HEK293 (cell line): ENCODE results near the gene GALNT13.
A peak's percentile ranks its signal among the peaks of the same experiment; 100 is the strongest.

Experiments used
- CTCF ChIA-PET: fragments of 350-600 bp; formaldehyde crosslinking; extraction: SDS; loops from one replicate; lab custom pipeline; 2021; ENCODE audit warnings: antibody characterized with exemption; lab: Yijun Ruan, JAX
- POLR2A ChIA-PET: fragments of 300-600 bp; formaldehyde crosslinking; extraction: SDS; loops from one replicate; lab custom pipeline; 2020; ENCODE audit warnings: antibody characterized with exemption, inconsistent platforms; lab: Yijun Ruan, JAX
- H3K27ac ChIP-seq: fragments of 200-500 bp; sonication (Bioruptor generic); 2 replicates; pipeline ENCODE4 v1.5.1; 2014; ENCODE audit warnings: low read depth, low read length, control low read depth, inconsistent platforms; ENCODE audit errors: extremely low read depth
- H3K36me3 ChIP-seq, 2 experiments: fragments of 200-500 bp in 1 of 2; sonication (Bioruptor generic) in 1 of 2; 1 replicate in 1 of 2; 2 replicates in 1 of 2; pipeline ENCODE4 v1.5.1; 2014 to 2017; ENCODE audit warnings: inconsistent platforms in 2 of 2, low read length in 2 of 2; ENCODE audit not compliant: control insufficient read depth in 2 of 2, insufficient read depth in 1 of 2
- H3K4me1 ChIP-seq: fragments of 200-500 bp; sonication (Bioruptor generic); 2 replicates; pipeline ENCODE4 v1.5.1; 2014; ENCODE audit warnings: mild to moderate bottlenecking, low read length, inconsistent platforms; ENCODE audit not compliant: control insufficient read depth, insufficient read depth
- H3K4me3 ChIP-seq: 2 replicates; pipeline ENCODE4 v1.5.1; 2011; ENCODE audit warnings: low read depth, mild to moderate bottlenecking, control low read depth, low read length, moderate library complexity
- H3K9me3 ChIP-seq: fragments of 200-500 bp; sonication (Bioruptor generic); 2 replicates; pipeline ENCODE4 v1.5.1; 2014; ENCODE audit warnings: low read depth, low read length, inconsistent platforms; ENCODE audit not compliant: control insufficient read depth, insufficient read depth
- GLI4 ChIP-seq: fragments of 450-650 bp; formaldehyde crosslinking; IDR thresholded peaks from 2 replicates; pipeline ENCODE4 v1.5.1; 2016; ENCODE audit warnings: missing biosample characterization, missing genetic modification characterization
- PRDM1 ChIP-seq: fragments of 450-650 bp; formaldehyde crosslinking; IDR thresholded peaks from 2 replicates; pipeline ENCODE4; 2016; ENCODE audit warnings: missing biosample characterization, missing genetic modification characterization
- REPIN1 ChIP-seq: fragments of 450-650 bp; formaldehyde crosslinking; IDR thresholded peaks from 2 replicates; pipeline ENCODE4 v1.5.1; 2017; ENCODE audit warnings: missing biosample characterization, missing genetic modification characterization, low read depth
- WT1 ChIP-seq: fragments of 450-650 bp; formaldehyde crosslinking; IDR thresholded peaks from 2 replicates; pipeline ENCODE4 v1.5.1; 2016; ENCODE audit warnings: missing biosample characterization, missing genetic modification characterization
- ZNF155 ChIP-seq: fragments of 450-650 bp; formaldehyde crosslinking; IDR thresholded peaks from 2 replicates; pipeline ENCODE4 v1.5.1; 2016; ENCODE audit warnings: missing biosample characterization, missing genetic modification characterization
- ZNF426 ChIP-seq: fragments of 450-650 bp; formaldehyde crosslinking; IDR thresholded peaks from 2 replicates; pipeline ENCODE4 v1.5.1; 2017; ENCODE audit warnings: missing biosample characterization, missing genetic modification characterization, mild to moderate bottlenecking, inconsistent platforms, moderate library complexity
- ZNF558 ChIP-seq: fragments of 450-650 bp; formaldehyde crosslinking; IDR thresholded peaks from 2 replicates; pipeline ENCODE4 v1.5.1; 2016; ENCODE audit warnings: missing biosample characterization, missing genetic modification characterization
- ZNF560 ChIP-seq: fragments of 450-650 bp; formaldehyde crosslinking; IDR thresholded peaks from 2 replicates; pipeline ENCODE4 v1.5.1; 2017; ENCODE audit warnings: missing biosample characterization, missing genetic modification characterization, borderline replicate concordance
- ZNF561 ChIP-seq: fragments of 450-650 bp; IDR thresholded peaks from 2 replicates; pipeline ENCODE4 v1.5.1; 2018; ENCODE audit warnings: missing biosample characterization, missing genetic modification characterization, borderline replicate concordance
- ZNF623 ChIP-seq: fragments of 450-650 bp; formaldehyde crosslinking; IDR thresholded peaks from 2 replicates; pipeline ENCODE4 v1.5.1; 2016; ENCODE audit warnings: missing biosample characterization, missing genetic modification characterization
- ZNF660 ChIP-seq: fragments of 450-650 bp; IDR thresholded peaks from 2 replicates; pipeline ENCODE4 v1.5.1; 2018; ENCODE audit warnings: missing biosample characterization, mild to moderate bottlenecking, missing genetic modification characterization
- ZNF670 ChIP-seq: fragments of 450-650 bp; formaldehyde crosslinking; IDR thresholded peaks from 2 replicates; pipeline ENCODE4 v1.5.1; 2016; ENCODE audit warnings: missing biosample characterization, missing genetic modification characterization, low read depth
- ZNF768 ChIP-seq: fragments of 450-650 bp; formaldehyde crosslinking; IDR thresholded peaks from 2 replicates; pipeline ENCODE4 v1.5.1; 2018; ENCODE audit warnings: missing biosample characterization, mild to moderate bottlenecking, missing genetic modification characterization
- ZXDB ChIP-seq: fragments of 450-650 bp; formaldehyde crosslinking; IDR thresholded peaks from 2 replicates; pipeline ENCODE4 v1.5.1; 2016; ENCODE audit warnings: missing biosample characterization, missing genetic modification characterization
- TF ChIP-seq, protein P1 (sequence below): fragments of 450-650 bp; formaldehyde crosslinking; IDR thresholded peaks from 2 replicates; pipeline ENCODE4 v1.5.1; 2016; ENCODE audit warnings: missing biosample characterization, missing genetic modification characterization
- TF ChIP-seq, protein P2 (sequence below): fragments of 450-650 bp; formaldehyde crosslinking; IDR thresholded peaks from 2 replicates; pipeline ENCODE4 v1.5.1; 2016; ENCODE audit warnings: missing biosample characterization, missing genetic modification characterization
- TF ChIP-seq, protein P3 (sequence below): fragments of 450-650 bp; formaldehyde crosslinking; IDR thresholded peaks from 2 replicates; pipeline ENCODE4 v1.5.1; 2016; ENCODE audit warnings: missing biosample characterization, missing genetic modification characterization
- TF ChIP-seq, protein P4 (sequence below): fragments of 450-650 bp; formaldehyde crosslinking; conservative IDR thresholded peaks from 2 replicates; pipeline ENCODE4 v1.5.1; 2016; ENCODE audit warnings: low read depth, missing biosample characterization, missing genetic modification characterization
- TF ChIP-seq, protein P5 (sequence below): fragments of 450-650 bp; formaldehyde crosslinking; IDR thresholded peaks from 2 replicates; pipeline ENCODE4 v1.5.1; 2016; ENCODE audit warnings: missing biosample characterization, missing genetic modification characterization
- TF ChIP-seq, protein P6 (sequence below): fragments of 450-650 bp; formaldehyde crosslinking; conservative IDR thresholded peaks from 2 replicates; pipeline ENCODE4 v1.5.1; 2016; ENCODE audit warnings: low read depth, missing biosample characterization, missing genetic modification characterization

GALNT13 gene

DNA sequence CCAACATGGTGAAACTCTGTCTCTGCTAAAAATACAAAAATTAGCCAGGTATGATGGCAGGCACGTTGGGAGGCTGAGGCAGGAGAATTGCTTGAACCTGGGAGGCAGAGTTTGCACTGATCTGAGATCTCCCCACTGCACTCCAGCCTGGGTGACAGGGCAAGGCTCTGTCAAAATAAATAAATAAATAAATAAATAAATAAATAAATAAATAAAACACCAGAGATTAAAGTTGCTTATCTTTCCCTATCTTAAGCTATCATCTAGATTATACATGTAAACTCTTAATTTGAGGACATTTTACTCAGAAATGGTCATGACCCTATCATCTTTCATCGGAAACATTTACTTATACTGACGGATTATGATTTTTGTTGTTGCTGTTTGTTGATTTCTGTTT, 373.2 kb downstream of the GALNT13 start:
- POLR2A ChIA-PET: no interaction called here
- Histone ChIP-seq H3K4me3 (no peak overlapping the region), H3K36me3 (no peaks in the 10 kb centered on the region), H3K9me3 (no peaks in the 10 kb centered on the region), H3K27ac (no peak overlapping the region), H3K4me1 (no peaks in the 10 kb centered on the region)
- CTCF ChIA-PET: no interaction called here
- TF ChIP-seq ZNF560 (tag by site-specific recombination) (0 out of 2 replicates have a peak, but pooled peaks have one; percentile 12), REPIN1 (tag by site-specific recombination) (no peak), ZXDB (no peak), PRDM1 (no peak), ZNF670 (no peak), ZNF623 (tag by site-specific recombination) (peak; percentile 41; the same call in 1 of the 2 replicates), ZNF426 (tag by site-specific recombination) (peak; percentile 66), GLI4 (tag by site-specific recombination) (no peak), ZNF155 (tag by site-specific recombination) (no peak), WT1 (no peak), ZNF561 (tag by site-specific recombination) (no peak), ZNF660 (no peak), ZNF768 (tag by site-specific recombination) (no peak), ZNF558 (tag by site-specific recombination) (0 out of 2 replicates have a peak, but pooled peaks have one; percentile 28)
- TF ChIP-seq, protein P1, sequence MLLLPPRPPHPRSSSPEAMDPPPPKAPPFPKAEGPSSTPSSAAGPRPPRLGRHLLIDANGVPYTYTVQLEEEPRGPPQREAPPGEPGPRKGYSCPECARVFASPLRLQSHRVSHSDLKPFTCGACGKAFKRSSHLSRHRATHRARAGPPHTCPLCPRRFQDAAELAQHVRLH (tag by site-specific recombination): no peak
- TF ChIP-seq, protein P2, sequence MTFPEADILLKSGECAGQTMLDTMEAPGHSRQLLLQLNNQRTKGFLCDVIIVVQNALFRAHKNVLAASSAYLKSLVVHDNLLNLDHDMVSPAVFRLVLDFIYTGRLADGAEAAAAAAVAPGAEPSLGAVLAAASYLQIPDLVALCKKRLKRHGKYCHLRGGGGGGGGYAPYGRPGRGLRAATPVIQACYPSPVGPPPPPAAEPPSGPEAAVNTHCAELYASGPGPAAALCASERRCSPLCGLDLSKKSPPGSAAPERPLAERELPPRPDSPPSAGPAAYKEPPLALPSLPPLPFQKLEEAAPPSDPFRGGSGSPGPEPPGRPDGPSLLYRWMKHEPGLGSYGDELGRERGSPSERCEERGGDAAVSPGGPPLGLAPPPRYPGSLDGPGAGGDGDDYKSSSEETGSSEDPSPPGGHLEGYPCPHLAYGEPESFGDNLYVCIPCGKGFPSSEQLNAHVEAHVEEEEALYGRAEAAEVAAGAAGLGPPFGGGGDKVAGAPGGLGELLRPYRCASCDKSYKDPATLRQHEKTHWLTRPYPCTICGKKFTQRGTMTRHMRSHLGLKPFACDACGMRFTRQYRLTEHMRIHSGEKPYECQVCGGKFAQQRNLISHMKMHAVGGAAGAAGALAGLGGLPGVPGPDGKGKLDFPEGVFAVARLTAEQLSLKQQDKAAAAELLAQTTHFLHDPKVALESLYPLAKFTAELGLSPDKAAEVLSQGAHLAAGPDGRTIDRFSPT (tag by site-specific recombination): no peak
- TF ChIP-seq, protein P3, sequence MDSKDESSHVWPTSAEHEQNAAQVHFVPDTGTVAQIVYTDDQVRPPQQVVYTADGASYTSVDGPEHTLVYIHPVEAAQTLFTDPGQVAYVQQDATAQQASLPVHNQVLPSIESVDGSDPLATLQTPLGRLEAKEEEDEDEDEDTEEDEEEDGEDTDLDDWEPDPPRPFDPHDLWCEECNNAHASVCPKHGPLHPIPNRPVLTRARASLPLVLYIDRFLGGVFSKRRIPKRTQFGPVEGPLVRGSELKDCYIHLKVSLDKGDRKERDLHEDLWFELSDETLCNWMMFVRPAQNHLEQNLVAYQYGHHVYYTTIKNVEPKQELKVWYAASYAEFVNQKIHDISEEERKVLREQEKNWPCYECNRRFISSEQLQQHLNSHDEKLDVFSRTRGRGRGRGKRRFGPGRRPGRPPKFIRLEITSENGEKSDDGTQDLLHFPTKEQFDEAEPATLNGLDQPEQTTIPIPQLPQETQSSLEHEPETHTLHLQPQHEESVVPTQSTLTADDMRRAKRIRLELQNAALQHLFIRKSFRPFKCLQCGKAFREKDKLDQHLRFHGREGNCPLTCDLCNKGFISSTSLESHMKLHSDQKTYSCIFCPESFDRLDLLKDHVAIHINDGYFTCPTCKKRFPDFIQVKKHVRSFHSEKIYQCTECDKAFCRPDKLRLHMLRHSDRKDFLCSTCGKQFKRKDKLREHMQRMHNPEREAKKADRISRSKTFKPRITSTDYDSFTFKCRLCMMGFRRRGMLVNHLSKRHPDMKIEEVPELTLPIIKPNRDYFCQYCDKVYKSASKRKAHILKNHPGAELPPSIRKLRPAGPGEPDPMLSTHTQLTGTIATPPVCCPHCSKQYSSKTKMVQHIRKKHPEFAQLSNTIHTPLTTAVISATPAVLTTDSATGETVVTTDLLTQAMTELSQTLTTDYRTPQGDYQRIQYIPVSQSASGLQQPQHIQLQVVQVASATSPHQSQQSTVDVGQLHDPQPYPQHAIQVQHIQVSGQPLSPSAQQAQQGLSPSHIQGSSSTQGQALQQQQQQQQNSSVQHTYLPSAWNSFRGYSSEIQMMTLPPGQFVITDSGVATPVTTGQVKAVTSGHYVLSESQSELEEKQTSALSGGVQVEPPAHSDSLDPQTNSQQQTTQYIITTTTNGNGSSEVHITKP (tag by site-specific recombination): no peak
- TF ChIP-seq, protein P4, sequence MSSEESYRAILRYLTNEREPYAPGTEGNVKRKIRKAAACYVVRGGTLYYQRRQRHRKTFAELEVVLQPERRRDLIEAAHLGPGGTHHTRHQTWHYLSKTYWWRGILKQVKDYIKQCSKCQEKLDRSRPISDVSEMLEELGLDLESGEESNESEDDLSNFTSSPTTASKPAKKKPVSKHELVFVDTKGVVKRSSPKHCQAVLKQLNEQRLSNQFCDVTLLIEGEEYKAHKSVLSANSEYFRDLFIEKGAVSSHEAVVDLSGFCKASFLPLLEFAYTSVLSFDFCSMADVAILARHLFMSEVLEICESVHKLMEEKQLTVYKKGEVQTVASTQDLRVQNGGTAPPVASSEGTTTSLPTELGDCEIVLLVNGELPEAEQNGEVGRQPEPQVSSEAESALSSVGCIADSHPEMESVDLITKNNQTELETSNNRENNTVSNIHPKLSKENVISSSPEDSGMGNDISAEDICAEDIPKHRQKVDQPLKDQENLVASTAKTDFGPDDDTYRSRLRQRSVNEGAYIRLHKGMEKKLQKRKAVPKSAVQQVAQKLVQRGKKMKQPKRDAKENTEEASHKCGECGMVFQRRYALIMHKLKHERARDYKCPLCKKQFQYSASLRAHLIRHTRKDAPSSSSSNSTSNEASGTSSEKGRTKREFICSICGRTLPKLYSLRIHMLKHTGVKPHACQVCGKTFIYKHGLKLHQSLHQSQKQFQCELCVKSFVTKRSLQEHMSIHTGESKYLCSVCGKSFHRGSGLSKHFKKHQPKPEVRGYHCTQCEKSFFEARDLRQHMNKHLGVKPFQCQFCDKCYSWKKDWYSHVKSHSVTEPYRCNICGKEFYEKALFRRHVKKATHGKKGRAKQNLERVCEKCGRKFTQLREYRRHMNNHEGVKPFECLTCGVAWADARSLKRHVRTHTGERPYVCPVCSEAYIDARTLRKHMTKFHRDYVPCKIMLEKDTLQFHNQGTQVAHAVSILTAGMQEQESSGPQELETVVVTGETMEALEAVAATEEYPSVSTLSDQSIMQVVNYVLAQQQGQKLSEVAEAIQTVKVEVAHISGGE (tag by site-specific recombination): peak; percentile 71
- TF ChIP-seq, protein P5, sequence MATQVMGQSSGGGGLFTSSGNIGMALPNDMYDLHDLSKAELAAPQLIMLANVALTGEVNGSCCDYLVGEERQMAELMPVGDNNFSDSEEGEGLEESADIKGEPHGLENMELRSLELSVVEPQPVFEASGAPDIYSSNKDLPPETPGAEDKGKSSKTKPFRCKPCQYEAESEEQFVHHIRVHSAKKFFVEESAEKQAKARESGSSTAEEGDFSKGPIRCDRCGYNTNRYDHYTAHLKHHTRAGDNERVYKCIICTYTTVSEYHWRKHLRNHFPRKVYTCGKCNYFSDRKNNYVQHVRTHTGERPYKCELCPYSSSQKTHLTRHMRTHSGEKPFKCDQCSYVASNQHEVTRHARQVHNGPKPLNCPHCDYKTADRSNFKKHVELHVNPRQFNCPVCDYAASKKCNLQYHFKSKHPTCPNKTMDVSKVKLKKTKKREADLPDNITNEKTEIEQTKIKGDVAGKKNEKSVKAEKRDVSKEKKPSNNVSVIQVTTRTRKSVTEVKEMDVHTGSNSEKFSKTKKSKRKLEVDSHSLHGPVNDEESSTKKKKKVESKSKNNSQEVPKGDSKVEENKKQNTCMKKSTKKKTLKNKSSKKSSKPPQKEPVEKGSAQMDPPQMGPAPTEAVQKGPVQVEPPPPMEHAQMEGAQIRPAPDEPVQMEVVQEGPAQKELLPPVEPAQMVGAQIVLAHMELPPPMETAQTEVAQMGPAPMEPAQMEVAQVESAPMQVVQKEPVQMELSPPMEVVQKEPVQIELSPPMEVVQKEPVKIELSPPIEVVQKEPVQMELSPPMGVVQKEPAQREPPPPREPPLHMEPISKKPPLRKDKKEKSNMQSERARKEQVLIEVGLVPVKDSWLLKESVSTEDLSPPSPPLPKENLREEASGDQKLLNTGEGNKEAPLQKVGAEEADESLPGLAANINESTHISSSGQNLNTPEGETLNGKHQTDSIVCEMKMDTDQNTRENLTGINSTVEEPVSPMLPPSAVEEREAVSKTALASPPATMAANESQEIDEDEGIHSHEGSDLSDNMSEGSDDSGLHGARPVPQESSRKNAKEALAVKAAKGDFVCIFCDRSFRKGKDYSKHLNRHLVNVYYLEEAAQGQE (tag by site-specific recombination): peak; percentile 63
- TF ChIP-seq, protein P6, sequence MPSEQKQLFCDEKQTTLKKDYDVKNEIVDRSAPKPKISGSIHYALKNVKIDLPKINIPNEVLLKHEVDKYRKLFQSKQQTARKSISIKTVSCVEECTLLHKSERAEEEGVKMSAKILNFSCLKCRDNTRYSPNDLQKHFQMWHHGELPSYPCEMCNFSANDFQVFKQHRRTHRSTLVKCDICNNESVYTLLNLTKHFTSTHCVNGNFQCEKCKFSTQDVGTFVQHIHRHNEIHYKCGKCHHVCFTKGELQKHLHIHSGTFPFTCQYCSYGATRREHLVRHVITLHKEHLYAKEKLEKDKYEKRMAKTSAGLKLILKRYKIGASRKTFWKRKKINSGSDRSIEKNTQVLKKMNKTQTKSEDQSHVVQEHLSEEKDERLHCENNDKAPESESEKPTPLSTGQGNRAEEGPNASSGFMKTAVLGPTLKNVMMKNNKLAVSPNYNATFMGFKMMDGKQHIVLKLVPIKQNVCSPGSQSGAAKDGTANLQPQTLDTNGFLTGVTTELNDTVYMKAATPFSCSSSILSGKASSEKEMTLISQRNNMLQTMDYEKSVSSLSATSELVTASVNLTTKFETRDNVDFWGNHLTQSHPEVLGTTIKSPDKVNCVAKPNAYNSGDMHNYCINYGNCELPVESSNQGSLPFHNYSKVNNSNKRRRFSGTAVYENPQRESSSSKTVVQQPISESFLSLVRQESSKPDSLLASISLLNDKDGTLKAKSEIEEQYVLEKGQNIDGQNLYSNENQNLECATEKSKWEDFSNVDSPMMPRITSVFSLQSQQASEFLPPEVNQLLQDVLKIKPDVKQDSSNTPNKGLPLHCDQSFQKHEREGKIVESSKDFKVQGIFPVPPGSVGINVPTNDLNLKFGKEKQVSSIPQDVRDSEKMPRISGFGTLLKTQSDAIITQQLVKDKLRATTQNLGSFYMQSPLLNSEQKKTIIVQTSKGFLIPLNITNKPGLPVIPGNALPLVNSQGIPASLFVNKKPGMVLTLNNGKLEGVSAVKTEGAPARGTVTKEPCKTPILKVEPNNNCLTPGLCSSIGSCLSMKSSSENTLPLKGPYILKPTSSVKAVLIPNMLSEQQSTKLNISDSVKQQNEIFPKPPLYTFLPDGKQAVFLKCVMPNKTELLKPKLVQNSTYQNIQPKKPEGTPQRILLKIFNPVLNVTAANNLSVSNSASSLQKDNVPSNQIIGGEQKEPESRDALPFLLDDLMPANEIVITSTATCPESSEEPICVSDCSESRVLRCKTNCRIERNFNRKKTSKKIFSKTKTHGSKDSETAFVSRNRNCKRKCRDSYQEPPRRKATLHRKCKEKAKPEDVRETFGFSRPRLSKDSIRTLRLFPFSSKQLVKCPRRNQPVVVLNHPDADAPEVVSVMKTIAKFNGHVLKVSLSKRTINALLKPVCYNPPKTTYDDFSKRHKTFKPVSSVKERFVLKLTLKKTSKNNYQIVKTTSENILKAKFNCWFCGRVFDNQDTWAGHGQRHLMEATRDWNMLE (tag by site-specific recombination): peak; percentile 59; the same call in 1 of the 2 replicates
